EH (cell line): ENCODE results near the gene TIMP4.
A peak's percentile ranks its signal among the peaks of the same experiment; 100 is the strongest.

ENCODE experiments used
- DNase-seq: peaks from one replicate; pipeline ENCODE4 v3.0.0-alpha.2; 2015; ENCODE audit warnings: low read depth

The TIMP4 gene

DNA sequence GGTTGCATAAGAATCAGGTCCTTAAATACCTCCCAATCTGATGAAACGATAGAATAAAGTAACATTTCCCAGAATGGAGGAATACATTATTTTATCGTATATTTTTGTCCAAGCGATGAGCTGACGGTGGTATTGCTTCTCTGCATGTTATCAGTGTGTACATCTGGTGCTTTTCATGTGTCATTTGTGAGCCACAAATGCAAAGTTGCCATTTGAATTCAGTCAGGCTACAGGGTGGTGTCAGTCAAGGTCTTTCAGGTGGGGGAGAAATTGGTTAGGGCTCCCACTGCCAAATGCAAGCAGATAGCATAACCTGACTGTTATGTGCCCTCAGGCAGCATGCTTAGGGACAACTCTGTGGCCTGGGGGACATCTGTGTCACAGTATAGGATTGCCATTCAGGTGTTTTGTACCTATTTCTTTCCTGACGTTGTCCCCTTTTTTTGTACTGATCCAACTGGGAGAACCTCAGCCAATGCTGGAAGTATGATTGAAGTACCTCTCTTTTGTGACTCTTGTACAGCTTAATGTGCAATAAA lies 26.5 kb upstream of the TIMP4 start:
- no peak for DNase-seq

DNA sequence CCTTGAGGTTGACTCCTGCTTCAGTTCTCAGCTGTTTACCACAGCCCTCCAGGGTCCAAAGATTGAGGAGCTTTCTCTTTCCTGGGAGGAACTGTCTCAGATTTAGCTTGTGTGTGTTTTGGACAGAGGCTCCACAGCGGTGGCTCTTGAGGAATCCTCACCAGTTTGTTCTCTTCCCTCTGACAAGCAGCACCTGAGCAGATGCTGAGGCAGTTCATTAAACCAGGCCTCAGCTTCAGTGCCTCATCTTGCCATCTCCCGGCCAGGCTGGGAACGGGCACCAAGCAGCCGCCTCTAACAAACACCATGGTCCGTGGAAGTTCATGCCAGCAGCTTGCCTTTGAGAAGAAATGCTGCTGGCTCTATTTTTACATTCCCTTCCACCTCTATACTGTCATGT lies 25.8 kb upstream of the TIMP4 start:
- no peak for DNase-seq

DNA sequence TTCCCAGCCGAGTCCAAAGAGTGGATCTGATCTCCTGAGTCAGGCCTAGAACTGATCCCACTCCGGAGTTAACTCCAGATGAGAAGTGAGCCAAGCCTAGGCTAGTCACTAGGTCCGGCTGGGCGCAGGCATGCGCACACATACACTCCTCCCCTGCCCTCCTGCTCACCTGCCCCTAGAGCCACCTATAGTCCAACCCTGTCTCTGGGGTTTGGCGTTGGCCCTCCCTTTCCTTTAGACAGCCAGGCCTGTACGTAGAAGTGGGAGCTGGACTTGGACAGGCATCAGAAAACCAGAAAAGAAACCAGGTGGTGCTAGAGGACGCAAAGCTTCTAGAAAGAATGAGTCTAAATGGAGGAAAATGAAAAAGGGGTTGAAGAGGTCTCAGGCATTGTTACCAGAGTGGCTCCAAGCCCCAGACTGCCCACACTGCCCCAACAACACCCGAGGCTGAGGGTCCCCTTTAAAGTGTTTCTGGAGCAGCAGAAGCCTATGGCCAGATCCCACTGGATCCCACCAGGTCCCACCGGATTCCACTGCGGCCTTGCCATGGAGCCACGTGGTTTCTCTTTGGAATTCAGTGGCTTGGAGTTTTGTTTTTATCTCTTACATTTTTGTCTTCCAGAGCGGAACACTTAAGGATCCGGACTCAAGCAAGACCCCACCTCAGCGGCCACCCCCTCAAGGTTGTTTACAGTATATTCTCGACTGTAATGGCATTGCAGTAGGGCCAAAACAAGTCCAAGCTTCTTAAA lies 24.2 kb upstream of the TIMP4 start:
- no peak for DNase-seq

- DNase-seq, result no peak
These were observed 23.1 kb upstream of the TIMP4 start for GRCh38 chr3:12181806-12182205.

DNA sequence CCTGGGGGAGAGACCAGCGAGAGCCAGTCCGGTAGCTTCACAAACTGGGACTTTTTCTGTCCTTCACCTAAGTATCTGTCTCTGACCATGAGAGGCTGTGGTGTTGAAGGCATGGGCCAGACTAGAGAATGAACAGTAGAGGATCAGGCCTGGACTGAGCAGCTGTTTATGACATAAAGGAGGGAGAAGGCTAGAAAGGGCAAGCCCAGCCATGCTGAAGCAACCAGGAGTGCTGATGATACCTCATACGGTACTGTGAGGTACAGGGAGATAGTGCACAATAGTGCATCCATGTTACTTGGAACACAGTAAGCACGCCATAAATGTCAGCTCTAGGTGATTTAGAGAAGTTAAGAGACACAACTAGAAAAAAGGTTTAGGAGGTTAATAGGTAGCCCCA lies 22.6 kb upstream of the TIMP4 start:
- DNase-seq, result no peak

- DNase-seq, result no peak
These were observed 21.9 kb upstream of the TIMP4 start for GRCh38 chr3:12180631-12181030.

DNA sequence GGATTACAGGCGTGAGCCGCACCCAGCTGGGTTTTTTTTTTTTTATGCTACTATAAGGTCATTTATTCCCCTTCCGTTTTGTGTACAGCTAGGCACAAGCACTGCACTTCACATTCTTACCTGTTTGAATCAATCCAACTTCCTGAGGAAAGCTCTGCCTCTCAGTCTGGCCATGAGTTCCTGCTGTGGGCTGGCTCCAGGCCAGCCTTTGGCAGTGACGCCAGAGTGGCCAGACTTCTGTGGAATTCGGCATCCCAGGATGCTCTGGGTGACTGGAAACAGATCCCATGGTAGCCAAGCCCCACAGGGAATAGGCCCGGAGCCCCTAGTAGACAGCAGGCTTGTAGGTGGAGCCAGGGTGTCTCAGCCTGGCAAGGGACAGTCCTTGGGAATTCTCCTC lies 21.5 kb upstream of the TIMP4 start:
- peak; percentile 77 for DNase-seq

- no peak for DNase-seq
These were observed 20.7 kb upstream of the TIMP4 start for GRCh38 chr3:12179441-12179840.

DNA sequence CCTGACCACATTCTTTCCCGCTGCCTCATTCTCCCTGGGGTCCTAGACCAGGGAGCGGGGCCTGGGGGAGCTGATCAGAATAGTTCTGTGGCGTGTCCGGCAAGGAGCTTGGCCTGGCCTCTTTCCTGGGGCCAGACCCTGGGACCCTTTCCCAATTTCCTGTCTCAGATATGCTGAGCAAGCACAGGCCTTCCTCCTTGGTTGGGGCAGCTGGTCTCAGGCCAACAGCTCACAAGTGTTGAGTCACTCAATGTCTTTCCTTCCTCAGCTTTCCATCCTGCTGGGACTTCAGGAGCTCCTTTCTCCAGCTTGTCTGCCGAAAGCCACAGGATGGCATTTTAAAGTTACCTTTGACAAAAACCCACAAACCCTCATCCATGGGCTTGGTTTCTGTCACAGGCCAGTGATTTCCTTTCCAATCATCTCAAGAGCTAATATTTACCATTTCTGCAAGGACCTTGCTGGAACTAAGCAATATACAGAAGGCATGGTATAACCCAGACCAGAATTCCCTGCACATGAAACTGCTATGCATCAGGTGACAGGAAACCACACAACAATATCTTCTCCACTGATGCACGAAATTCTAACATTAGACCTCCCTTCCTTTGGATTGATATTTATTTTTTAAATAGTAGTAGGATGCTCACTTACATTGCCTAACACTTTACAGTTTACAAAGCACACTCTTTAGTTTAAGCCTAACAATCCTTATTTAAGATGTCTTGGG lies 19.5 kb upstream of the TIMP4 start:
- DNase-seq, result peak; percentile 67

DNA sequence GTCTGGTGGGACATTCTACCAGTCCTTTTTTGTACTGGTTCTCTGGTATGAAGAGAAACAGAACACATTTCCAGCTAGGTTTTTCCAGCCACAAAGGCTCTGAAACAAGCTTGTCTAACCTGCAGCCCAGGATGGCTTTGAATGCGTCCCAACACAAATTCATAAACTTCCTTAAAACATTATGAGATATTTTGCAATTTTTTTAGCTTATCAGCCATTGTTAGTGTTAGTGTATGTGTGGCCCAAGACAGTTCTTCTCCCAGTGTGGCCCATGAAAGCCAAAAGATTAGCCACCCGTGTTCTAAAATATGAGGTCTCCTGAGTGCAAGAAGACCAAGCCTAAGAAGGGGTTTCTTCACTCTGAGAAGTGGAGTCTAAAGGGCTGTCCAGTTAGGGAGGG lies 18.4 kb upstream of the TIMP4 start:
- DNase-seq, result no peak

DNA sequence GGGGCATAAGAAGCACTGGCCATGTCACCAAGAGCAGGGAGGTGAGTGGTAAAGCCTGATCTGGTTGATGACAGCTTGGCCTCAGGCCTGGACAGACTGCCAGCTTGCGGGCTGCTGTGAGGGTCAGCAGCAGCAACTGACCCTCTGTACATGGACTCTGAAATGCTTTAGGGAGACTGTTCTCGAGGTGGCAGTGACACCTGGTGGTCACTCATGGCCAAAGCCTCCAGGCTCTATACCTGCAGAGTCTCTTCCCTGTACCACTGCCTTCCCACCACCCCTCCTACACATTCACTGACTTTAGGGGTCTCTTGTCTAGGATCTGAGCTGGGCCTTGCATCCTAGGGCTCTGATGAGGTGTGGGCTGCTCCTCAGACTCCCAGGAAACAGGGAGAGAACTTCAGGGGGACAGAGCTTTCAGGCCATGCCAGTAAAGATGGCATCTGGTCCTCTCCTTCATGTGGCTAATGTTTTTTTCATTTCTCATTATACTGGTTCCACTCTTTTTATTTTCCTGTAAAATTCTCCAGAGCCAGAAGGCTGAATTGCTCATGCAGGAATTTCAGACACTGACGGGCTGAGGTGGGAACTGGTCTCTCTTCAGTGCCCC lies 17.2 kb upstream of the TIMP4 start:
- DNase-seq, result peak; percentile 60

GRCh38 chr3:12175137-12175593 lies 16.5 kb upstream of the TIMP4 start:
- peak; percentile 46 for DNase-seq

DNA sequence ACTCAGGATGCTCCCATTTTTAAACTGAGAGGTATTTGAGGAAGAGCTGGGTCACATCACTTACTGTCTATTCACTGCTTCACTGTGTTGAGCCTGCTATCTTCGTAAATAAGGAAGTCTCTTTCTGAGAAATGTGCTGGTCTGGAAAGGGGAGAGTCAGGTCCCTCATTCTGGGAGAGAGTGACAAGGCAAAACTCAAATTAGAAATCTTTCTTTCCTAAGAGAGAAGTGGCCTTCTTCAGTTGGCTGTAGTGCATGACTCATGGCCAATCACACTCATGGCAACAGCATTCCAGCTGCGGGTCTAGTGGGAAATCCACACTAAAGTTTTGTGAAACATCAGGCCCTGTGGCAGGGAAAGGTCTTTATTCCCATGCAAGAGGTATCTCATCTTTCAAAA lies 11.5 kb upstream of the TIMP4 start:
- DNase-seq, result peak; percentile 67

DNA sequence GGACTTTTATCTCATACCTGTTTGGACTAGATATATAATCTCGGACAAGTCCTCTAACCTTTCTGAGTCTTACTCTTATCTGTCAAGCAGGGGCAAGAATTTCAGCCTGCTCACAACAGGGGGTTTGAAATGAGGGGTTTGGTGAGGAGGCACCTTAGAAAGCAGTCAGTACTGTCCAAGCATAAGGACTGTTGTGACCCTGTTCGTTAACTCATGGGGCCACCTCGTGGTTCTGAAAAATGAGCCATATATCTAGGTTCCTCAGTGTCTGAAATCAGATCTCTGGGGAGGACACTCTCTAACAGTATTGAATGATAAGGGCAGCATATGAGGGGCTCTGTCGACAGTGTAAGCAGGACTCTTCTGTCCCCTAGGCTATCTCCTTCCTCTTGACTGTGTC lies 7.2 kb upstream of the TIMP4 start:
- DNase-seq, result no peak

DNA sequence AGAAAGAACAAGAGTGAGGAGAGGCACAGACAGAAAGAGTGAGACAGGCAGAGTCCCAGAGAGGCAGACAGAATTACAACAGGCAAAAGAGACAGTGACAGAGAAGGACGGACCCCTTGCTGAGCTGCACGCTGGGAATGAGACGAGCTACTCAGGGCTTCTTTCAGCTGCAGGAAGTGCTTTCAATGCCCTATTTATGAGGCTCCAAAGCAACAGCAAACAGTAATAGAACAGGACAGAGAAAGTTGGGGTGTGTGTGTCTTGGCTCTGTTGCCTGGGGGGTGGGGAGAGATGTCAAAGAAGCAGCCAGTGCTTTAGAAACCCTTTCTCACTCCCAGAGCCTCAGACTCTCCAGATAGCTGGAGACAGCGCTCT lies 502 bp upstream of the TIMP4 start:
- peak; percentile 42 for DNase-seq

GRCh38 chr3:12157026-12157425 lies 1.7 kb downstream of the TIMP4 start:
- DNase-seq, result no peak

- peak; percentile 82 for DNase-seq
These were observed 2.9 kb downstream of the TIMP4 start for GRCh38 chr3:12155828-12156227.

DNA sequence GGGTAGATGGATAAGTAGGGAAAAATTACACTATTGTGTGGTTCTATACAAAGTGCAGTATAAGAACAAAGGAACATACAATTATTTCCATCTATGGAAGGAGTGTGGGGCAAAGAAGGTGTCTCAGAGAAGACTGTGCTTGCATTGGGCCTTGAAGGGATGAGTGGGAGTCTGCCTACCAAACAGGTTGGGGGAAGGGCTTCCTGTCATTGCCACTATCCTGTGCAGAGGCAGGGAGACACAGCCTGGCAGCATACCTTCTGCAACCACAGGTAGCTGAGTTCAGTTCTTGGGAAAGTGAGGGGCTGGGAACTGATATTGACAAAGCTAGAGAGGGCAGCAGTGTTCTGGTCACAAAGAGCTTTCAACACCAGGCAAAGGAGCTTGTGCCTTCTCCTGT lies 3.4 kb downstream of the TIMP4 start:
- no peak for DNase-seq

- DNase-seq, result peak; percentile 14
These were observed 4.6 kb downstream of the TIMP4 start for GRCh38 chr3:12154151-12154550.

- DNase-seq, result no peak
These were observed 8.6 kb downstream of the TIMP4 start for GRCh38 chr3:12150112-12150511.

- no peak for DNase-seq
These were observed 9.7 kb downstream of the TIMP4 start for GRCh38 chr3:12149029-12149428.

DNA sequence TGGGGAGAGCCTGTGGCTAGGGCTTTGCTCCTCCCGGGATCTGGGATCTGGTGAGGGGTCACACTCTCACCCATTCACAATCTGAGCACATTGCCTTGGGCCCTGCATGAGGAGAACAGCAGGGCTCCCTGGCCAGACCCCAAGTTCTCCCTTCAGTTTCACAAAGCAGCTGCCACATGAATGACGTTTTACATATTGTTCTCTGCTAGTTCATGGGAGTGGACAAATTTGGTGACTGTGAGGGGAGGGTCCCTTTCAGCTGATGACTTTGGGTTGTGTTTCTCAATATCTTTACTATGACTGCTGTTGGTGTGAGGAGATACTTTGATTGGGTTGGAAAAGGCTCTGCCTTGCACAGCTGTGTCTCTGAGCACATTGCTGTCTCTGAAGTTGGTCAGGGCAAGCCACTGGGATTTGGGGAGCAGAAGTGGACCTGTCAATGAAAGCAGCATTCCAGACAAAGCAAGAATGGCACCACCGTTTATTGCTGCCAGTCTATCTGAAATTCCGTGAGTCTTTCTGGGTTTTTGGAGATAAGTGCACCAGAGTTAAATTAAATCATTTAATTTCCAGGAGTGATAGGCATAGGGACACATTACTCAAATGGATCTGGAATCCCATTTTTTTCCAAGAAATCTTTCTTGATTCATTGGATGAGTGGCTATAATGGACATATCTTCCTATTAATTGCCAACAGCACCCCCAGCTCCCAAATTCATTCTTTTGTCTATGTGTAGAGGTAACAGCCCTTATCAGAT lies 10.3 kb downstream of the TIMP4 start:
- no peak for DNase-seq
